ELF-1 (cell line): ENCODE results near the gene OR1L8.

Experiments
- DNase-seq: peaks from one replicate; pipeline ENCODE4 v3.0.0-alpha.2; 2016; ENCODE audit warnings: low read depth, low spot score

Gene OR1L8

DNA sequence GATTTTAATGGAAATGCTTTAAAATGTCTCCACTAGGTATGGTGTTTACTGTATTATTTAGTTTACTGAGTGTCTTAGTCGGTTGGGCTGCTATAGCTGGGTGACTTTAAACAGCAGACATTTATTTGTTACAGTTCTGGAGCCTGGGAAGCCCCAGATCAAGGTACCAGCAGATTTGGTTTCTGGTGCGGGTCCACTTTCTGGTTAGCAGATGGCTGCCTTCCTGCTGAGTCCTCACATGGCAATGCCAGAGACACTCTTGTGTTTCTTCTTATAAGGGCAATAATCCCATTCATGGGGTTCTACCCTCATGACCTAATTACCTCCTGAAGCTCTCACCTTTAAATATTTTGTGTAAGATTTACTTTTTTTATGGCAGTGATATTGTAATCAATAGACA, 65.0 kb downstream of the OR1L8 start:
- DNase-seq: no peak
